ENCODE measurements around the gene KDM3A. TPM values are rescaled to one million over a fixed set of nuclear protein-coding genes. Genes with fewer than 3 reads are reported as not detected.

KDM3A gene
- total and polyA plus RNA-seq, 10 of the 15 experiments (the other 5 are each of a cell fraction or from before 2014, with no cell fraction given) = 3.8 to 102 (median 11.1) TPM

GRCh38 chr2:86420913-86421312, 20.3 kb upstream of the KDM3A start:
- SMC1A ChIA-PET (ENCODE audit: uncharacterized antibody, unreplicated experiment) = interaction anchor here (1.6 kb wide), 1 partner anchor 22 kb away, joined by 4 read pairs; no protein-coding TSS in a partner anchor
- no peak for FAIRE-seq
- H3K9me3 ChIP-seq (replicated peaks; ENCODE audit: control insufficient read depth, insufficient read depth, low read length) = no peaks in the 10 kb centered on the region
- WGBS (ENCODE audit: insufficient coverage, insufficient replicate concordance, low lambda C conversion rate, missing lambda C conversion rate) = 19% methylated on average over 5 of the region's 5 CpGs
- H3K27ac ChIP-seq (ENCODE audit: control insufficient read depth, insufficient read depth) = no peak overlapping the region
- H3K27me3 ChIP-seq (replicated peaks in 1 of 2; ENCODE audit: control insufficient read depth in 2 of 2, insufficient read depth in 2 of 2, low read length in 1 of 2) = no peaks in the 10 kb centered on the region
- in situ Hi-C loops (cut with MboI) = no loop called here
- H3K4me1 ChIP-seq (ENCODE audit: control insufficient read depth, insufficient read depth, low read length) = no peaks in the 10 kb centered on the region
- POLR2A ChIA-PET = no interaction called here
- no TSS peak for BruUV-seq (replicated peaks)
- no peaks in the 10 kb centered on the region for H3K79me2 ChIP-seq (ENCODE audit: control insufficient read depth, insufficient read depth, low read length)
- ATAC-seq = no peak
- intact Hi-C loops (cut with micrococcal nuclease; ENCODE audit: unreplicated experiment) = no loop called here
- TF ChIP-seq MEF2A (IDR thresholded peaks at IDR 0.05; ENCODE audit: insufficient read depth, low read depth, low read length) = no peak
- no peak for TF ChIP-seq KLF5 (IDR thresholded peaks at IDR 0.05; ENCODE audit: partially characterized antibody)
- no peak for TF ChIP-seq IRF4 (IDR thresholded peaks at IDR 0.05; ENCODE audit: low read depth, low read length)
- no peak for TF ChIP-seq STAT3 (IDR thresholded peaks at IDR 0.05; ENCODE audit: low read depth, low read length)
- TF ChIP-seq ZNF274 (IDR thresholded peaks at IDR 0.05; ENCODE audit: insufficient read depth, insufficient read length) = no peak
- no peak for TF ChIP-seq SIN3A (IDR thresholded peaks at IDR 0.05; ENCODE audit: low read depth, low read length)
- no peak for TF ChIP-seq BRCA1 (IDR thresholded peaks at IDR 0.05; ENCODE audit: low read depth, low read length)
- no peak for TF ChIP-seq CBFB (IDR thresholded peaks at IDR 0.05; ENCODE audit: low read depth)
- no peak for TF ChIP-seq POLR2A (IDR thresholded peaks at IDR 0.05; ENCODE audit: low read depth, low read length)
- TF ChIP-seq SPI1 (IDR thresholded peaks at IDR 0.05; ENCODE audit: borderline replicate concordance, insufficient read depth, low read depth, low read length) = no peak
- H3K4me3 ChIP-seq = no peak overlapping the region
- no peak overlapping the region for H2AFZ ChIP-seq (ENCODE audit: control insufficient read depth, low read depth, low read length)
- H3K4me2 ChIP-seq (ENCODE audit: control insufficient read depth, insufficient read depth) = no peak overlapping the region
- no peak overlapping the region for H3K9ac ChIP-seq (ENCODE audit: control insufficient read depth, insufficient read depth, low read length)
- DNase-seq (ENCODE audit: low read depth, low spot score) = no peak
- CTCF ChIA-PET = no interaction called here
- no peaks in the 10 kb centered on the region for H4K20me1 ChIP-seq (ENCODE audit: control insufficient read depth, insufficient read depth)
- RAD21 ChIA-PET (ENCODE audit: unreplicated experiment) = no interaction called here
- H3K36me3 ChIP-seq (ENCODE audit: control insufficient read depth in 2 of 2, insufficient read depth in 2 of 2, low read length in 1 of 2) = no peaks in the 10 kb centered on the region

DNA sequence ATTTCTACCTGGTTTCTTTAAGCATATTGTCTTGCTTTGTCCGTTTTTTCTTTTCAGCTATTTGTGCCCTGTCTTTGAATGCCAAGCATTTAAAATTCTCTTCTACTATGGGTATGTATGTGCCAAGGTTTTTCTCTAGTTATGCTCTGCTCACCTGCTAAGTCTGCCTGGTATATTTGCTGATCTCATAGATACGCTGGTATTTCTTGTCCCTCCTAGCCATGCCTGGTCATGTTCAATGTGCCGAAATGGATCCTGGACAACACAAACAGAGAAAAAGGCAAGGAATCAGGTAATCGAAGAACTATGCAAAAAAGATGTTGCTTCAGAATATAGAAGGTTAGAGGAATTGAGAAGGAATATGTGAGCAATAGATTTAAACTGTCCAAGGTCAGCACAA, 14.9 kb upstream of the KDM3A start:
- POLR2A ChIA-PET = no interaction called here
- SMC1A ChIA-PET (ENCODE audit: uncharacterized antibody, unreplicated experiment) = no interaction called here
- no TSS peak for BruUV-seq (replicated peaks)
- intact Hi-C loops (cut with micrococcal nuclease; ENCODE audit: unreplicated experiment) (no loop called here), in situ Hi-C loops (cut with MboI) (loop anchor here (25.0 kb wide), 1 partner anchor 1489 kb away; no protein-coding TSS in a partner anchor)
- 53% methylated on average over 4 of the region's 4 CpGs for WGBS (ENCODE audit: insufficient coverage, insufficient replicate concordance, low lambda C conversion rate, missing lambda C conversion rate)
- CTCF ChIA-PET = no interaction called here
- Histone ChIP-seq H3K4me1 (ENCODE audit: control insufficient read depth, insufficient read depth, low read length) (no peaks in the 10 kb centered on the region), H3K9me3 (replicated peaks; ENCODE audit: control insufficient read depth, insufficient read depth, low read length) (no peaks in the 10 kb centered on the region; the same call in 2 of the 3 replicates), H3K9ac (ENCODE audit: control insufficient read depth, insufficient read depth, low read length) (no peak overlapping the region), H3K4me2 (ENCODE audit: control insufficient read depth, insufficient read depth) (no peak overlapping the region), H3K27ac (ENCODE audit: control insufficient read depth, insufficient read depth) (no peak overlapping the region), H3K36me3 (ENCODE audit: control insufficient read depth in 2 of 2, insufficient read depth in 2 of 2, low read length in 1 of 2) (no peaks in the 10 kb centered on the region), H4K20me1 (ENCODE audit: control insufficient read depth, insufficient read depth) (no peaks in the 10 kb centered on the region), H3K4me3 (no peak overlapping the region), H3K79me2 (ENCODE audit: control insufficient read depth, insufficient read depth, low read length) (no peaks in the 10 kb centered on the region), H3K27me3 (replicated peaks in 1 of 2; ENCODE audit: control insufficient read depth in 2 of 2, insufficient read depth in 2 of 2, low read length in 1 of 2) (no peaks in the 10 kb centered on the region), H2AFZ (ENCODE audit: control insufficient read depth, low read depth, low read length) (no peak overlapping the region)
- FAIRE-seq = no peak
- RAD21 ChIA-PET (ENCODE audit: unreplicated experiment) = no interaction called here
- DNase-seq (ENCODE audit: low read depth, low spot score) = no peak
- no peak for ATAC-seq
- TF ChIP-seq SUZ12 (IDR thresholded peaks at IDR 0.05; ENCODE audit: unreplicated experiment) (no peak), SREBF2 (IDR thresholded peaks at IDR 0.05; ENCODE audit: low read length) (no peak), BMI1 (IDR thresholded peaks at IDR 0.05; ENCODE audit: borderline replicate concordance) (no peak), STAT1 (conservative IDR thresholded peaks at IDR 0.05) (no peak), NBN (IDR thresholded peaks at IDR 0.05) (no peak), RB1 (IDR thresholded peaks at IDR 0.05; ENCODE audit: borderline replicate concordance) (no peak), CEBPB (IDR thresholded peaks at IDR 0.05; ENCODE audit: borderline replicate concordance in 1 of 2, low read depth in 2 of 2, low read length in 2 of 2) (no peak), POU2F2 (IDR thresholded peaks at IDR 0.05; ENCODE audit: borderline replicate concordance, low read depth, low read length) (no peak), HDAC6 (IDR thresholded peaks at IDR 0.05; ENCODE audit: unreplicated experiment) (no peak), YBX1 (IDR thresholded peaks at IDR 0.05) (no peak), FOS (IDR thresholded peaks at IDR 0.05; ENCODE audit: borderline replicate concordance, extremely low read depth, insufficient read length) (no peak)
- TF ChIP-seq, protein P1, sequence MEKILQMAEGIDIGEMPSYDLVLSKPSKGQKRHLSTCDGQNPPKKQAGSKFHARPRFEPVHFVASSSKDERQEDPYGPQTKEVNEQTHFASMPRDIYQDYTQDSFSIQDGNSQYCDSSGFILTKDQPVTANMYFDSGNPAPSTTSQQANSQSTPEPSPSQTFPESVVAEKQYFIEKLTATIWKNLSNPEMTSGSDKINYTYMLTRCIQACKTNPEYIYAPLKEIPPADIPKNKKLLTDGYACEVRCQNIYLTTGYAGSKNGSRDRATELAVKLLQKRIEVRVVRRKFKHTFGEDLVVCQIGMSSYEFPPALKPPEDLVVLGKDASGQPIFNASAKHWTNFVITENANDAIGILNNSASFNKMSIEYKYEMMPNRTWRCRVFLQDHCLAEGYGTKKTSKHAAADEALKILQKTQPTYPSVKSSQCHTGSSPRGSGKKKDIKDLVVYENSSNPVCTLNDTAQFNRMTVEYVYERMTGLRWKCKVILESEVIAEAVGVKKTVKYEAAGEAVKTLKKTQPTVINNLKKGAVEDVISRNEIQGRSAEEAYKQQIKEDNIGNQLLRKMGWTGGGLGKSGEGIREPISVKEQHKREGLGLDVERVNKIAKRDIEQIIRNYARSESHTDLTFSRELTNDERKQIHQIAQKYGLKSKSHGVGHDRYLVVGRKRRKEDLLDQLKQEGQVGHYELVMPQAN (conservative IDR thresholded peaks at IDR 0.05) = no peak
